ENCODE measurements around the gene PPP2R5C.
A peak's percentile ranks its signal among the peaks of the same experiment; 100 is the strongest.
"Not testable (repeated sequence)": the region's sequence is repeated elsewhere in the genome, so short reads cannot be mapped to it uniquely, and the experiment has no call there.

Gene PPP2R5C

DNA sequence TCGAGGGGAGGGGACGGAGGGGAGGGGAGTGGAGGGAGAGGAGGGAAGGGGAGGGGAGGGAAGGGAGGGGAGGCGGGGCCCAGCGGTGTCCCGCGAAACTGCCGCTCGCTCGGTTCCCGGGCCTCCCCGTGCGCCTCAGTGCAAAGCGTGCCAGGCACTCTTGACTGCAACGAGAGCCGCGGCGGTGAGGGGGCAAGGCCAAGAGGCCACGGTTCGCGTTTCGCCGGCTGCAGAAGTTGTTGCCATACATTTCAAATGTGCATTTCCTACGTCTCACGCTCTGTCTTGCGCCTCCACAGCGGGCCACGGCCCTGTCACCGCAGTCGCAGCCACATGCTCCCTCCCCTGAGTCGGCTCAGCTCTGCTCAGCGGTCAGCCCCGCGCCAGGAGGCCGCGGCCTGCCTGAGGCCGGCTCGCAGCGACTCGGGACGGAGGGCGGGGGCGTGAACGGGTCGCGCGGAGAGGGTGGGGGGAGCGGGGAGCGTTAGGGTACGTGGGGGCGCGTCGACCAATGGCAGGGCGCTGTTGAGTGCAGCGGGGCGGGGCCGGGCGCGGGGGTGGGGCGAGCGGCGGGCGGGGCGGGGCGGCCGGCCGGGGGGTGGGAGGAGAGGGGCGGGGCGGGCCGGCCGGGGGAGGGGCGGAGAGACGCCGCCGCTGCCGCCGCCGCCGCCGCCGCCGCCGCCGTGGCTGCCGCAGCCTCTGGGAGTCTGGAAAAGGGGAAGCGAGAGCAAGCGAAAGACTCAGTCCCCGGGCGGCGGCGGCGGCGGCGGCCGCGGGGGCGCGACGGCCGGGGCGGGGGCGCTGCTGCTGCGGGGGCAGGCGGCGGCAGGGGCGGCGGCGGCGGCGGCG is at the start of gene PPP2R5C:
PPP2R5C (plus strand) TSS at position 678 of the 849 bp plus-strand sequence. CDS start 185 bp downstream, outside the sequence.
- DNase-seq = peak; percentile 79

DNA sequence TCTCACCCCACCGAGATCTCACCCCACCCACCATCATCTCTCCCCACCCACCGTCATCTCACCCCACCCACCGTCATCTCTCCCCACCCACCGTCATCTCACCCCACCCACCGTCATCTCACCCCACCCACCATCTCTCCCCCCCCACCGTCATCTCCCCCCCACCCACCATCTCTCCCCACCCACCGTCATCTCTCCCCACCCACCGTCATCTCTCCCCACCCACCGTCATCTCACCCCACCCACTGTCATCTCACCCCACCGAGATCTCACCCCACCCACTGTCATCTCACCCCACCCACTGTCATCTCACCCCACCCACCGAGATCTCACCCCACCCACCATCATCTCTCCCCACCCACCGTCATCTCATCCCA is 49.7 kb upstream of the PPP2R5C start:
- DNase-seq = not testable (repeated sequence)

DNA sequence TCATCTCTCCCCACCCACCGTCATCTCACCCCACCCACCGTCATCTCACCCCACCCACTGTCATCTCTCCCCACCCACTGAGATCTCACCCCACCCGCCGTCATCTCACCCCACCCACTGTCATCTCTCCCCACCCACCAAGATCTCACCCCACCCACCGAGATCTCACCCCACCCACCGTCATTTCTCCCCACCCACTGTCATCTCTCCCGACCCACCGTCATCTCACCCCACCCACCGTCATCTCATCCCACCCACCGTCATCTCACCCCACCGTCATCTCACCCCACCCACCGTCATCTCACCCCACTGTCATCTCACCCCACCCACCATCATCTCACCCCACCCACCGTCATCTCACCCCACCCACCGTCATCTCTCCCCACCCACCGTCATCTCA is 49.2 kb upstream of the PPP2R5C start:
- DNase-seq = not testable (repeated sequence)

DNA sequence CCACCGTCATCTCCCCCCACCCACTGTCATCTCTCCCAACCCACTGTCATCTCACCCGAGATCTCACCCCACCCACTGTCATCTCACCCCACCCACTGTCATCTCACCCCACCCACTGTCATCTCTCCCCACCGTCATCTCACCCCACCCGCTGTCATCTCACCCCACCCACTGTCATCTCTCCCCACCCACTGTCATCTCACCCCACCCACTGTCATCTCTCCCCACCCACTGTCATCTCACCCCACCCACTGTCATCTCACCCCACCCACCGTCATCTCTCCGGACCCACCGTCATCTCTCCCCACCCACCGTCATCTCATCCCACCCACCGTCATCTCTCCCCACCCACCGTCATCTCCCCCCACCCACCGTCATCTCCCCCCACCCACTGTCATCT is 48.4 kb upstream of the PPP2R5C start:
- DNase-seq = not testable (repeated sequence)

DNA sequence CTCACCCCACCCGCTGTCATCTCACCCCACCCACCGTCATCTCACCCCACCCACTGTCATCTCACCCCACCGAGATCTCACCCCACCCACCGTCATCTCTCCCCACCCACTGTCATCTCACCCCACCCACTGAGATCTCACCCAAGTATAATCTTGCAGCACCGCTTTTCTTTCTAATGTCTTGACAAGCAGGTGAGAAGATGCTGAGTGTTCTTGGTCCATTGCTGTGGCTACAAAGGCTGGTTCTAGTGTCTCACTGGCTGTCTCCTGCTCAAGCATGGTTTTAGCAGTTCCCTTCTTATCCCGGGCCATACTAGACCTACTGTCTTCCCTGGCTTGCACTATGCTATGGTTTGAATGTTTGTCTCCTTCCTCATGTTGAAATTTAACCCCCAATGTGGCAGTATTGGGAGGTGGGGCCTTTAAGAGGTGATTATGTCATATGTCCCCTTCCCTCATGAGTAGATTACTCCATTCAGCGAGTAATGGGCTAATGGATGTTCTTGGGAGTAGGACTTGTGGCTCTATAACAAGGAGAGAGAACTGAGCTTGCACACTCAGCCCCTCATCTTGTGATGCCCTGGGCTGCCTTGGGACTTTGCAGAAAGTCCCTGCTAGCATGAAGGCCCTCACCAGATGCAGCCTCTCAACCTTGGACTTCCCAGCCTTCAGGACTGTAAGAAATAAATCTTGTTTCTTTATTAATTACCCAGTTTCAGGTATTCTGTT is 47.7 kb upstream of the PPP2R5C start:
- no peak for DNase-seq

DNA sequence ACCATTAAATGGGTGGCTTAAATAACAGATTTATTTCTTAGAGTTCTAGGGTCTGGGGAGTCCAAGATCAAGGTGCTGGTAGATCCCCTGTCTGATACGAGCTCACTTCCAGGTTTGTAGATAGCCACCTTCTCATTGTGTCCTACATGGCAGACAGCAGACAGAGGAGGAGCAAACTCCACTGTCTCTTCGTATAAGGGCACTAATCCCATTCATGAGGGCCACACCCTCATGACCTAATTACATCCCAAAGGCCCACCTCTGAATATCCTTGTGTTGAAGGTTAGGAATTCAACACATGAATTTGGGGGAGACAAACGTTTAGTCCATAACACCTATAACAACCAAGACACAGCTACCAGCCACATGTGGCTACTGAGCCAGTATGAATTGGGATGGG is 47.1 kb upstream of the PPP2R5C start:
- DNase-seq = no peak

DNA sequence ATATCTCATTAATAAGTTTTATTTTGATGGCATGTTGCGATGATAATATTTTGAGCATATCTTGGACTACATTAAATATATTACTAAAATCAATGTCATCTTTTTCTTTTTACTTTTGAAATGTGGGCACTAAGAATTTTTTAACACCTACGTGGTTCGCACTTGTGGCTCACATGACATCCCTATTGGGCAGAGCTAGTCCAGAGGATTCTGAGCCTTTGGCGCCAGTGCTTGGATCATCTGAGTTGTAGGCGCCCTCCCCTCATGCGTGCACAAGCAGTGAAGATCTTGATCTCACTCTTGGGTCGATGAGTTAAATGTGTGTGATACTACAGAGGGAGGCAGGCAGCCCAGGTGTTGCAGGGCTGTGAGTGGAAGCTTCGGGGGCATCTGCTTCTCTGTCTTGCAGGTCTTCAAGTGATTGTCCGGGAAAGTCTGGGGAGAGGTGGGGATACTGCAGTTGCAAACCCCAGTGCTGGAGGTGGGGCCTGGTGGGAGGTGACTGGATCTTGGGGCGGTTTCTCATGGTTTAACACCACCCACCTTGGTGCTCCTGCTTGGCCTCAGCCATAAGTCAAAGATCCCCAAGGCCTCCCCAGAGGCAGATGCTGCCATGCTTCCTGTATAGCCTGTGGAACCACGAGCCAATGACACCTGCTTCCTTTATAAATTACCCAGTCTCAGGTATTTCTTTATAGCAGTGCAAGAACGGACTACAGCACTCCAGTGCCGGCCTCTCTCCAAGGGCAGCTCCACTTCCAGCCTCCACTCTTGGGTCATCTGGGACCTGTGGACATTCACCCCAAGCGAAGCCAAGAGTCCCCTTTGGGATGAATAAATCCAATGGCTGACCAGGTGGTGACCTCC is 46.1 kb upstream of the PPP2R5C start:
- no peak for DNase-seq

DNA sequence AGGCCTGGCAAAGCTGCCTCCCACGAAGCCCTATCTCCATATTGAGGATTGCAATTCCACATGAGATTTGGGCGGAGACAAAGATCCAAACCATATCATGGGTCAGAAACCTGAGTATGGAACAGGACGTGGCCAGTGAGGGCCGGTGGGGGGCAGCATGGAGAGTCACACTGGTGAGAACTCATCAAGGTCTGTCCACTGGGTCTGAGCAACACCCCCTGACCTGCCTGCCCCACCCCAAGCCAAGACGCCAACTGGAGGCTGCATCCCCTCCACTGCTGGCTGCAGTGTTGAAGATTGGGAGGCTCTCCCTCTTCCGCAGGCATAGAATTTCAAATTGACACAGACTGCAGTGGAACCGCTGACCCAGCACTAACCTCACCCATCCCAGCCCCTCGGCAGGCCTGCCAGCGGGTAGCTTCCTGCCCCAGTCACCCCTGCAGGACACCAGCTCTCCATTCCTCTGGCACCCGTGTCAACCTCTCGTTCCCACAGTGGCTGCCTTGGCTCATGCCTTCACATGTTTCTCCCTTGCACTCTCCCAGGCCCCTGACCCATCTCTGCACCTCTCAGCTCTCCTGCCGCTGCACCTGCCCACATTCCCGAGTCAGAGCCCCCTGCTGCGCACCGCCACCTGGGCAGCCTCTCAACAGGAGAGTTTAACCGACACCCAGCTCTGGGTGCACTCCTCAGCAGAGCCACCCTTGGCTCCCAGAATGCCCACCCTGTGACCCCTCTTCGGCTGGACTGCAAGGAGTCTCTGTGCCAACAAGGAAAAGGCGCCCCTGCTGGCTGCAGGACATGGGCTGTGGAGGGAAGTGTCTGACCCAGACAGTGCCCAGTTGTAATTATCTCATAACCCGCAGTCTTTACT is 45.2 kb upstream of the PPP2R5C start:
- DNase-seq = no peak

DNA sequence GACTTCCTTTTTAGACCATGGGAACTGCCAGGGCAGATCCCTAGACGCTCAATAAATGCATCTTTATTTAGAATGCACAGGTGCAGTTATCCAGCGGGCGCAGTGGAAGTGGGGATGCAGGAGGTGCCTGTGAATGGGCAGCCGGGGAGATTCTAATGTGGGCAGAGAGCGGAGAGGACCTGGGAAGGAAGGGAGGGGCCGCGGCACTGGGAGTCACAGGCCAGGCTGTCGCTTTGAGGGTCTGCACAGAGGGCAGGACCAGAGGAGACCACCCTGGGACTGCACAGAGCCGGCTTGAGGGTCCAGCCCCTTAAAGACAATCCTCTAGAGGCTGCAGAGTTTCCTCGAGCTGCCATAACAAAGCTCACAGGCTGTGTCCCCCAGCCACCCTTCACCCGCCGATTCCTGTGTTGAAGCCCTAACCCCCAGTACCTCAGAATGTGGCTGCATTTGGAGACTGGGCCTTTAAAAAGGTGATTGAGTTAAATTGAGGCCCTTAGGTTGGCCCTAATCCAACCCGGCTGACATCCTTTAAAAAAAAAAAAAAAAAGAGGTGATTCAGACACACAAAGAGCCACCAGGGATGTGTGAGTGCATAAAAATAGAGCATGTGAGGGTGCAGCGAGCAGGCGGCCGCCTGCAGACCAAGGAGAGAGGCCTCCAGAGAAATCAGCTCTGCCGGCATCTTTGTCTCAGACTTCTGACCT is 44.4 kb upstream of the PPP2R5C start:
- no peak for DNase-seq

DNA sequence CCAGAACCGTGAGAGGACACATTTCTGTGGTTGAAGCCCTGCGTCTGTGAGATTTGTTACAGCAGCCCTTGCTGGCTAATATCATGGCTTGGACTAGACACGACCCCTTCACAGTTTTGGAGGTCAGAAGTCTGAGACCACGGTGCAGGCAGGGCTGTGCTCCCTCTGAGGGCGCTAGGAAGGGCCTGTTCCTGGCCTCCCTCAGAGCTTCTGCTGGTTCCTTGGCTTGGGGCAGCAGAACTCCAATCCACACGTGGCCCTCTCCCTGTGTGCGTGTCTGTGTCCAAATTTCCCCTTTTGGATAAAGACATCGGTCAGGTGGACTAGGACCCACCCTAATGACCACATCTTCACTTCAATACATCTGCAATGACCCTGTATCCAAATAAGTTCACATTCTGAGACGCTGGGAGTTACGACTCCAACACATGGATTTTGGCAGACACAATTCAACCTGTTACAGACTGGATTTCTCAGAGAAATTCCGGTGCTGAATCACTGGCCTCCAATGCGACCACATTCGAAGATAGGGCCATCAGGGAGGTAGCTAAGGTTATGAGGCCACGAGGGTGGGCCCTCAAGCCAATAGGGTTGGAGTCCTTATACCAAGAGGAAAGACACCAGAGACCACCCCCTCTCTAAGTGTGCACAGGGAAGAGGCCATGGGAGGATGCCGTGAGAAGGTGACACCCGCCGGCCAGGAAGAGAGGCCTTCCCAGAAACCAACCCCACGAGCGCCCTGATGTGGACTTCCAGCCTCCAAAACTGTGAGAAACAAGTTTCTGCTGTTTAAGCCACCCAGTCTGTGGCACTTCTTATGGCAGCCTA is 43.6 kb upstream of the PPP2R5C start:
- no peak for DNase-seq

DNA sequence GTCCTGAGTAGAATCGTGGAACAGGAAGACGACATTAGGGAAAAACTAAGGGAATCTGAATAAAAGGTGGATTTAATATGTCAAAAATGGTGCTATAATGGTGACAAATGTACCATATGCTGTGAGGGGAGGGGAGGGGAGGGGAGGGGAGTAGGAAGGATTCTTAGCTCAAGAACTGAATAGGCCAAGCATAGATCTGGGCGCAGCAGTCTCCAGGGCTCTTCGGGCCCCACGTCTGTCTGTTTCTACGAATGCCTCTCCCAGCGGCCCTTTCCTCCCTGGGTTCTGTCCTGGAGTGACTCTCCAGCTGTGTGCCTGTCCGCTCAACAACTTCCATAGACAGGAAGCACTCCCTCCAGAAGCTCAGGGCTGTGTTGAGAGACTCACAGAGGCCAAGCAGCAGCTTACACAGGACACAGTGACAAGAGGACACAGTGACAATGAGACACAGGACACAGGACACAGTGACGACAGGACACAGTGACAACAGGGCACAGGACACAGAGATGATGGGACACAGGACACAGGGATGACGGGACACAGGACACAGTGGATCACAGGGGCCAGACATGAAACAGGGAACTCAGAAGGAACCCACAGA is 42.4 kb upstream of the PPP2R5C start:
- no peak for DNase-seq

DNA sequence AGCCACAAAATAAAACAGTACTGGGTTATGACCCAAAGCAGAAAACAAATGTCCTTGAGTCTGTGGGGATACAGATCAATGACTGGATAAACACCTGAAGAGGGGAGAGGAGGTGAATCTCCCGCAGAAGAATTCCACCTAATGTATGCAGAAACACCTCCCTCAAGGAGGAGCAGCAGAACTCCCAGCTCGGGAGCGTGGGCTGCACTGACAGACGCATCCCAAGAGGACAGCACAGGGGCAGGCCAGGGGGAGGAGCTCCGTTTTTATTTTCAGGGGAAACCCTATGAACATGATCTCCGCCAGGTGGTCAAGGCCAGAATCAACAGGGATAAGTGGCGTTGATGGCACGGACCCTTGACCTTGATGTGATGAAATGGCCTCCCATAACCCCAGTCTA is 41.8 kb upstream of the PPP2R5C start:
- DNase-seq = no peak

DNA sequence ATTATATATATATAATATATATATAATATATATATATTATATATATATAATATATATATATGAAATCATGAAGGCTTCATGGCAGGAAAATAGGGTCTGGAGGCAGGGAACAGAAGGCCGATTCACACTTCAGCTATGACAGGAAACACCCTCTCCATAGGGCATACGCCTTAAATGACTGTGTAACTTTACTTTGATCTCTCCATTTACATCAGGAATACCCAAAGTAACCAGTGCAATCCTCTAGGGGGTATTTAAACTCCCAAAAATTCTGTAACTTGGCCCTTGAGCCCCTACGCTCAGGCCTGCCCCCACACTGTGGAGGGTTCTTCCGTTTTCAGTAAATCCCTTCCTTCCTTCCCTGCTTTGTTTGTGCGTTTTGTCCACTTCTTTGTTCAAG is 40.4 kb upstream of the PPP2R5C start:
- no peak for DNase-seq

DNA sequence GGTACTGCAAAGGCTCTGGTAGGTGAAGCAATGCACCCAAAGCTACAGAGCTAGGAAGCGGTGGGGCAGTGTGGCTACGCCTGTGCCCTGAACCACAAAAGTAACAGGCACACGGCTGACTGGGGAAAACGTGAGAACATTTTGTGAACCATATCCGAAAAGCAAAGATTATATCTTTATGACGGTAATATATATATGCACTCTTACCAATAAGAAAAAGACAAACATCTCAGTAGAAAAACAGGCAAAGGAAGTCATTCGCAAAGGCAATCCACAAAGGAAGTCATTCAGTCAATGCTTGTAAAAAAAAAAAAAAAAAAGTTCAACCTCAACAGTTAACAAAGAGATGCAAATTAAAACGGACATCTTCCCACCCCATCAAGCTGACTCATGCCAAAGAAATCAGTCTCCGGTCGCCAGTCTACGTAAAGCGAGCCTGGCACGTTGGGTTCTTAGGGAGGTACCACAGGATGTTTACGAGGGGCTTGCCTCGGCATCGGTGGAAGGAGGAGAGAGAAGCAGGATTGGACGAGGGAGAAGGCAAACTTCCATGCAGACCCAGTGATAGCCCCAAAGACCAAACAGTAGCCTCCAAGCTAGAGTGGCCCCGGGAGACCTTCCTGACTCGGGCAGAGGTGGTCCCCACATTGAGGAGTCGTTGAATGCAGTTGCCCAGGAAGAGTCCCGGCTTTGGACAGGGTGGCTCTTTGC is 39.4 kb upstream of the PPP2R5C start:
- no peak for DNase-seq

DNA sequence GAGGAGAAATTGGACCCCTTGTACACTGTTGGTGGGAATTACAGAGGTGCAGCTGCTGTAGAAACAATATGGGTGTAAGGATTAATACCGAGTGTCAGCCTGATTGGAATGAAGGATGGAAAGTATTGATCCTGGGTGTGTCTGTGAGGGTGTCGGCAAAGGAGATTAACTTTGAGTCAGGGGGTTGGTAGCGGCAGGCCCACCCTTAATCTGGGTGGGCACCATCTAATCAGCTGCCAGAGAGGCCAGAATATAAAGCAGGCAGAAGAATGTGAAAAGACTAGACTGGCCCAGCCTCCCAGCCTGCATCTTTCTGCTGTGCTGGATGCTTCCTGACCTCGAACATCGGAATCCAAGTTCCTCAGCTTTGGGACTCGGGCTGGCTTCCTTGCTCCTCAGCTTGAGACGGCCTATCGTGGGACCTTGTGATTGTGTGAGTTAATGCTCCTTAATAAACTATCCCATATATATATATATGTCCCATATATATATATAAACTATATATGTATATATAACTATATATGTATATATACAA is 38.4 kb upstream of the PPP2R5C start:
- DNase-seq = no peak

DNA sequence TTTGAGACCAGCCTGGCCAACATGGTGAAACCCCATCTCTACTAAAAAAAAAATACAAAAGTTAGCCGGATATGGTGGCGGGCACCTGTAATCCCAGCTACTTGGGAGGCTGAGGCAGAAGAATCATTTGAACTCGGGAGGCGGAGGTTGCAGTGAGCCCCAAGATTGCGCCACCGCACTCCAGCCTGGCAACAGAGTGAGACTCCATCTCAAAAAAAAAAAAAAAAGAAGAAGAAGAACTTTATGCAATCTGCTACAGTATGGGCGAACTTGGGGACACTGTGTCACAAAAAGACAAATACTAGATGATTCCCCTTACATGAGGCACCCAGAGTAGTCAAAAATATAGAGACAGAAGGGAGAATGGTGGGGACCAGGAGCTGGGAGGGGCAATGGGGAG is 35.9 kb upstream of the PPP2R5C start:
- not testable (repeated sequence) for DNase-seq

DNA sequence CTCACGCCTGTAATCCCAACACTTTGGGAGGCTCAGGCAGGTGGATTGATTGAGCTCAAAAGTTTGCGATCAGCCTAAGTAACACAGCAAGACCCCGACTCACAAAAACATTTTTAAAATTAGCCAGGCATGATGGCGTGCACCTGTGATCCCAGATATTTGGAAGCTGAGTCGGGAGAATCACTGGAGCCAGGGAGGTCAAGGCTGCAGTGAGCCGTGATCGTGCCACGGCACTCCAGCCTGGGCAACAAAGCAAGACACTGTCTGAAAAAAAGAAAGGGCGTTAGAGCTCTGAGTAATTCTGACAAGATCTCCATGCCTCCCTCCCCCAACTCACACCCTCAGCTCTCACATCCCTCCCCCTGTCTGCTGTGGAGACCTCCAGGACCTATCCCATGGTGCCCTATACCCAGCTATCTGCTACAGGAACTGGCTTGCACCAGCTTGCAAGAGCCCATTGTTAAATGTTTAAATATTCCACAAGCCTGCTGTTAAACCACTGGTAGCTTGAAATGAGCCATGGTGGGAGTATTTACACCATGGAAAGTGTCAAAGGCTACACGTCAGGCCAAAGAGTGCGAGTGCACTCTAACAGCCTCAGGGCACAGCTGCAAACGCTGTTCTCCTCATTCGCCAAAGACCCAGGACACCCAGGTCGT is 35.1 kb upstream of the PPP2R5C start:
- no peak for DNase-seq

DNA sequence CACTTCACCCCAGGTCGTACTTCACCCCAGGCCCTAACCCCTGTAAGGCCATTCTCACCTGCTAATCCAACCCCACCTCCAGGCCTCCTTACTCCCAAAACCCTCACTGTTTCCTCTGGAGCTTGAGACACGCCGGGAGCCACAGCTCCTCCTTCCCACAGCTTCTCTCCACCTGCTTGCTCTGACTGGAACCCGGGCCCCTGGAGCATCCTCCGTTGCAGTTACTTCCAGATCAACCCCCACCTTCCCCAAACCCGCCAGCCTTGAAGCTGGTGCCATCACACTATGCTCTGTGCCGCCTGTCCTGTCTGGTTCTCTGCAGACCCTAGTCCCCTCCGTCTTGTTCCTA is 34.6 kb upstream of the PPP2R5C start:
- DNase-seq = no peak
